DND-41 (cell line): ENCODE data around the gene RRP36.
A peak's percentile ranks its signal among the peaks of the same experiment; 100 is the strongest.

Experiments used
- ATAC-seq: fragments of 200-7000 bp; cut with Tn5 transposase; 3 replicates; pipeline ENCODE4 v1.9.1; 2021; ENCODE audit warnings: low read depth; ENCODE audit not compliant: insufficient read depth
- DNase-seq: peaks from one replicate; pipeline ENCODE4 v3.0.0-alpha.2; 2020
- H2AFZ ChIP-seq: 2 replicates; pipeline ENCODE4 v1.6.0; 2012; ENCODE audit warnings: low read depth, low read length
- H3K27ac ChIP-seq: 2 replicates; pipeline ENCODE4 v1.5.1; 2012; ENCODE audit warnings: low read length, inconsistent platforms
- H3K27me3 ChIP-seq: fragments of 200-600 bp; sonication (generic); 2 replicates; pipeline ENCODE4 v1.6.0; 2012; ENCODE audit warnings: low read length, mild to moderate bottlenecking, inconsistent platforms; ENCODE audit not compliant: insufficient read depth, poor library complexity
- H3K36me3 ChIP-seq: 2 replicates; pipeline ENCODE4 v1.5.1; 2012; ENCODE audit warnings: low read length, inconsistent platforms; ENCODE audit not compliant: insufficient read depth
- H3K4me1 ChIP-seq: 2 replicates; pipeline ENCODE4 v1.5.1; 2012; ENCODE audit warnings: mild to moderate bottlenecking, low read length; ENCODE audit not compliant: insufficient read depth
- H3K4me2 ChIP-seq: 2 replicates; pipeline ENCODE4 v1.6.0; 2012; ENCODE audit warnings: mild to moderate bottlenecking, moderate library complexity, low read length, inconsistent platforms; ENCODE audit not compliant: insufficient read depth
- H3K4me3 ChIP-seq, 2 experiments: fragments of 200-600 bp in 1 of 2; shearing (Covaris generic) in 1 of 2; 2 replicates each; pipeline ENCODE4 v1.5.1; 2012 to 2016; ENCODE audit warnings: inconsistent platforms in 2 of 2, low read length in 2 of 2, mild to moderate bottlenecking in 2 of 2, low read depth in 1 of 2, moderate library complexity in 1 of 2
- H3K79me2 ChIP-seq: 2 replicates; pipeline ENCODE4 v1.6.0; 2012; ENCODE audit warnings: low read length, inconsistent platforms; ENCODE audit not compliant: insufficient read depth
- H3K9ac ChIP-seq: 2 replicates; pipeline ENCODE4 v1.6.0; 2012; ENCODE audit warnings: low read depth, mild to moderate bottlenecking, inconsistent platforms, low read length, moderate library complexity
- H3K9me3 ChIP-seq: 2 replicates; pipeline ENCODE4 v1.5.1; 2012; ENCODE audit warnings: low read length, moderate library complexity, mild to moderate bottlenecking, inconsistent platforms; ENCODE audit not compliant: insufficient read depth, severe bottlenecking
- H4K20me1 ChIP-seq: 2 replicates; pipeline ENCODE4 v1.6.0; 2012; ENCODE audit warnings: low read length; ENCODE audit not compliant: insufficient read depth
- CTCF ChIP-seq: IDR thresholded peaks from 2 replicates; pipeline ENCODE4 v1.5.1; 2012; ENCODE audit warnings: borderline replicate concordance, low read length, moderate library complexity, mild to moderate bottlenecking; ENCODE audit not compliant: poor library complexity, severe bottlenecking; ENCODE audit errors: extremely low read depth
- EZH2 ChIP-seq: IDR thresholded peaks from 3 replicates; pipeline ENCODE4 v1.6.1; 2012; ENCODE audit warnings: borderline replicate concordance, low read depth, mild to moderate bottlenecking, moderate library complexity, low read length, inconsistent platforms; ENCODE audit not compliant: severe bottlenecking

The RRP36 gene

GRCh38 chr6:43052842-43053544 is 31.6 kb downstream of the RRP36 start:
- ATAC-seq (peak; percentile 35), DNase-seq (peak; percentile 37)
- Histone ChIP-seq H3K4me2 (peak overlapping the region; percentile 95), H3K27me3 (no peaks in the 10 kb centered on the region), H3K4me1 (peaks cover 43% of the 10 kb centered on the region), H3K36me3 (peaks cover 36% of the 10 kb centered on the region), H2AFZ (peak overlapping the region; percentile 90), H3K79me2 (peaks cover 24% of the 10 kb centered on the region), H3K27ac (peak overlapping the region; percentile 84), H3K9ac (peak overlapping the region; percentile 88), H3K9me3 (no peaks in the 10 kb centered on the region), H4K20me1 (no peaks in the 10 kb centered on the region), H3K4me3 (peak overlapping the region; percentile 56 to 85; a peak in 3 of 4 replicates)
- TF ChIP-seq CTCF (no peak), EZH2 (no peak)

- peaks cover 36% of the 10 kb centered on the region for H3K36me3 ChIP-seq
- peak within 1 kb of the TSS; percentile 88 for H3K9ac ChIP-seq
- TF ChIP-seq CTCF, result no peak
- no peak for TF ChIP-seq EZH2
- peak within 1 kb of the TSS; percentile 56 to 85; a peak in 3 of 4 replicates for H3K4me3 ChIP-seq
- H3K4me1 ChIP-seq, result peaks cover 49% of the 10 kb centered on the region
- no peaks in the 10 kb centered on the region for H3K9me3 ChIP-seq
- peak within 1 kb of the TSS; percentile 95 for H3K4me2 ChIP-seq
- H3K27ac ChIP-seq, result peak within 1 kb of the TSS; percentile 84
- DNase-seq, result peak; percentile 96
- peak within 1 kb of the TSS; percentile 90 for H2AFZ ChIP-seq
- peak; percentile 99 for ATAC-seq
- no peaks in the 10 kb centered on the region for H3K27me3 ChIP-seq
- peaks cover 31% of the 10 kb centered on the region for H3K79me2 ChIP-seq
- 0 out of 2 replicates have a peak, but pooled peaks cover 2% of the 10 kb centered on the region for H4K20me1 ChIP-seq
These were observed 32.3 kb downstream of the RRP36 start, which contains the start of gene CUL7 for GRCh38 chr6:43053545-43054205. Gene CUL7 (minus strand): TSS chr6:43053851. CDS start chr6:43052788, 1,063 bp downstream.

- H3K27ac ChIP-seq, result peak overlapping the region; percentile 84
- H2AFZ ChIP-seq, result peak overlapping the region; percentile 56
- 0 out of 2 replicates have a peak, but pooled peaks cover 2% of the 10 kb centered on the region for H4K20me1 ChIP-seq
- peak overlapping the region; percentile 88 for H3K9ac ChIP-seq
- H3K79me2 ChIP-seq, result peaks cover 36% of the 10 kb centered on the region
- H3K4me2 ChIP-seq, result peak overlapping the region; percentile 95
- H3K27me3 ChIP-seq, result no peaks in the 10 kb centered on the region
- H3K36me3 ChIP-seq, result peaks cover 31% of the 10 kb centered on the region
- peaks cover 51% of the 10 kb centered on the region for H3K4me1 ChIP-seq
- no peak for ATAC-seq
- peak overlapping the region; percentile 56 to 85; a peak in 3 of 4 replicates for H3K4me3 ChIP-seq
- no peaks in the 10 kb centered on the region for H3K9me3 ChIP-seq
- no peak for DNase-seq
- TF ChIP-seq CTCF (no peak), EZH2 (no peak)
These were observed 33.0 kb downstream of the RRP36 start for GRCh38 chr6:43054206-43054943.
